OCI-LY7 (cell line): ENCODE results near the gene NOTCH2. TPM values are rescaled to one million over a fixed set of nuclear protein-coding genes. Genes with fewer than 3 reads are reported as not detected.
A peak's percentile ranks its signal among the peaks of the same experiment; 100 is the strongest.

Source experiments
- BruUV-seq: library from RNA; stranded (reverse); fragments of 400-500 nt; replicated peaks from 2 replicates; lab custom pipeline; 2021; lab: Mats Ljungman, UMichigan
- CTCF ChIA-PET: fragments of 300-600 bp; sonication (Branson Sonifier 250); formaldehyde crosslinking; loops from one replicate; lab custom pipeline; 2022; ENCODE audit warnings: antibody characterized with exemption; ENCODE audit not compliant: unreplicated experiment; lab: Charles Lee
- POLR2A ChIA-PET: fragments of 300-600 bp; sonication (Branson Sonifier 250); formaldehyde crosslinking; loops from one replicate; lab custom pipeline; 2022; ENCODE audit warnings: antibody characterized with exemption; lab: Charles Lee
- DNase-seq: peaks from one replicate; pipeline ENCODE4 v3.0.0-alpha.2; 2015; ENCODE audit warnings: low spot score
- H2AFZ ChIP-seq: fragments of 200-600 bp; sonication (generic), shearing (Covaris generic); 2 replicates; pipeline ENCODE4 v1.6.1; 2014; ENCODE audit warnings: mild to moderate bottlenecking, antibody characterized with exemption, low read length, moderate library complexity
- H3K27ac ChIP-seq: fragments of 200-600 bp; sonication (generic); 2 replicates; pipeline ENCODE4 v1.5.1; 2014; ENCODE audit warnings: mixed run types, low read depth, mild to moderate bottlenecking, moderate library complexity, low read length, inconsistent platforms; ENCODE audit not compliant: poor library complexity, severe bottlenecking
- H3K36me3 ChIP-seq: fragments of 200-600 bp; sonication (generic); 2 replicates; pipeline ENCODE4 v1.6.1; 2014; ENCODE audit warnings: mild to moderate bottlenecking, antibody characterized with exemption, low read length, moderate library complexity, mixed read lengths; ENCODE audit not compliant: insufficient read depth
- H3K4me1 ChIP-seq: fragments of 200-600 bp; sonication (generic); 2 replicates; pipeline ENCODE4 v1.5.1; 2014; ENCODE audit warnings: mild to moderate bottlenecking, low read length; ENCODE audit not compliant: insufficient read depth, poor library complexity, severe bottlenecking
- H3K4me2 ChIP-seq: fragments of 200-600 bp; sonication (generic); 2 replicates; pipeline ENCODE4 v1.6.1; 2014; ENCODE audit warnings: mild to moderate bottlenecking, low read length
- H3K4me3 ChIP-seq: fragments of 200-600 bp; sonication (generic); 2 replicates; pipeline ENCODE4 v1.5.1; 2014; ENCODE audit warnings: mild to moderate bottlenecking, low read depth, low read length; ENCODE audit not compliant: poor library complexity, severe bottlenecking
- H3K79me2 ChIP-seq: fragments of 200-600 bp; sonication (generic); 2 replicates; pipeline ENCODE4 v1.6.1; 2016; ENCODE audit warnings: low read depth, mild to moderate bottlenecking, low read length, moderate library complexity, mixed read lengths; ENCODE audit not compliant: insufficient read depth
- H3K9me2 ChIP-seq: fragments of 200-600 bp; sonication (generic); 2 replicates; pipeline ENCODE4 v1.6.1; 2016; ENCODE audit warnings: mild to moderate bottlenecking, low read length, mixed read lengths; ENCODE audit not compliant: insufficient read depth
- H3K9me3 ChIP-seq: fragments of 200-600 bp; sonication (generic); 2 replicates; pipeline ENCODE4 v1.6.1; 2014; ENCODE audit warnings: mild to moderate bottlenecking, mixed run types, low read length, mixed read lengths
- H4K20me1 ChIP-seq: fragments of 200-600 bp; sonication (generic); 2 replicates; pipeline ENCODE4 v1.6.1; 2014; ENCODE audit warnings: mild to moderate bottlenecking, antibody characterized with exemption, low read length, moderate library complexity, mixed read lengths; ENCODE audit not compliant: insufficient read depth
- EZH2phosphoT487 ChIP-seq: fragments of 200-600 bp; sonication (generic); IDR thresholded peaks from 2 replicates; pipeline ENCODE4 v1.6.1; 2018; ENCODE audit warnings: low read depth, borderline replicate concordance, mild to moderate bottlenecking, mixed run types, antibody characterized with exemption, low read length, moderate library complexity, mixed read lengths
- intact Hi-C: fragments of 100-400 bp; cut with micrococcal nuclease; formaldehyde crosslinking; loops from one replicate; pipeline ENCODE4 v1.10.0; 2022; ENCODE audit not compliant: unreplicated experiment
- total RNA-seq, 2 experiments: library from RNA; depleted of rRNA in 1 of 2; stranded (reverse); fragments of >200 nt in 1 of 2; shearing (Covaris generic) in 1 of 2; gene quantifications; 2 replicates each; pipeline ENCODE4 v1.2.3, GENCODE V29; 2014 to 2022
- TF ChIP-seq, protein P1 (sequence below): fragments of 200-600 bp; sonication (generic); conservative IDR thresholded peaks from 2 replicates; pipeline ENCODE4 v1.5.1; 2014; ENCODE audit warnings: mild to moderate bottlenecking, antibody characterized with exemption, low read length, moderate library complexity, mixed read lengths

Gene NOTCH2
- total RNA-seq, 2 experiments from 2014 or later, result 31.0 to 50.6 TPM

DNA sequence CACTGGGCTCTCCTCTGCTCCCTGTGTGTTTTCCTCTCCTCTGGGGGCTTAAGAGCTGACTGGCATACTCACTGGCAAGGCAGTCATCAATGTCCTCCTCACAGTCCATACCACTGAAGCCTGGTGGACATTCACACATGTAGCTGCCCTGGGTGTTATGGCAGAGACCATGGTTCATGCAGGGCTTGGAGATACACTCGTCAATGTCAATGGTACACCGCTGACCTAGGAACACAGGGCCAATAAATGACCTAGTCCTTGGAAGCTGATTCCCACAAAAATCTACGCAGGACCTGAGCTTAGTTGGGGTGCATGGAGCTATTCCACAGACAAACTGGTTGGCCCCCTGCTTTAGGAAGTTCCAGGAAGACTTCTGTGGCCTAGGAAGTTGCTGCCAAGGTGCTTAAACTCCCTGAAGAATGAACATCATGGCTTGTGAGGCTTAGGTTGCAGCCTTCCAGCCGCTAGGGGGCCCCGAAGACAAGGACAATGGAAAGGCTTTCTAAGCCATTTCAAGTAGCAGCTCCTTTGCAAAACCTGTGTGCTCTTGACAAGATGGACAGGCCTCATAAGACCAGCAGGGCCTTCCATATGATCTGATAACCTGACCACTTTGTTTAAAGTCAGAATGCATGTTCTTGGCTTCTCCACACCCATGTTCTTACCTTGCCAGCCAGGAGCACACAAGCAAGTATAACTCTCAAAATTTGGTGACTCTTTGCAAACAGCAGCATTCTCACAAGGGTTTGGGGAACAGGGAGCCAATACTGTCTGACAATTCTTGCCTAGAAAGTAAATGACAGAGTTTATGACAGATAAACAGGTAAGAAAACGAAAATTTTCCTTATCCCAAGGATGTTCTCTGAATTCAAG is 120.9 kb downstream of the NOTCH2 start:
- Histone ChIP-seq H3K27ac (no peak overlapping the region), H3K4me1 (no peaks in the 10 kb centered on the region), H3K4me2 (no peak overlapping the region), H4K20me1 (no peaks in the 10 kb centered on the region), H3K9me3 (no peaks in the 10 kb centered on the region), H2AFZ (no peak overlapping the region), H3K79me2 (no peaks in the 10 kb centered on the region), H3K36me3 (peaks cover 44% of the 10 kb centered on the region), H3K4me3 (no peak overlapping the region), H3K9me2 (no peaks in the 10 kb centered on the region)
- intact Hi-C loops, result loop anchor here (5.0 kb wide), 1 partner anchor 194 kb away; no protein-coding TSS in a partner anchor
- TF ChIP-seq, protein P1, sequence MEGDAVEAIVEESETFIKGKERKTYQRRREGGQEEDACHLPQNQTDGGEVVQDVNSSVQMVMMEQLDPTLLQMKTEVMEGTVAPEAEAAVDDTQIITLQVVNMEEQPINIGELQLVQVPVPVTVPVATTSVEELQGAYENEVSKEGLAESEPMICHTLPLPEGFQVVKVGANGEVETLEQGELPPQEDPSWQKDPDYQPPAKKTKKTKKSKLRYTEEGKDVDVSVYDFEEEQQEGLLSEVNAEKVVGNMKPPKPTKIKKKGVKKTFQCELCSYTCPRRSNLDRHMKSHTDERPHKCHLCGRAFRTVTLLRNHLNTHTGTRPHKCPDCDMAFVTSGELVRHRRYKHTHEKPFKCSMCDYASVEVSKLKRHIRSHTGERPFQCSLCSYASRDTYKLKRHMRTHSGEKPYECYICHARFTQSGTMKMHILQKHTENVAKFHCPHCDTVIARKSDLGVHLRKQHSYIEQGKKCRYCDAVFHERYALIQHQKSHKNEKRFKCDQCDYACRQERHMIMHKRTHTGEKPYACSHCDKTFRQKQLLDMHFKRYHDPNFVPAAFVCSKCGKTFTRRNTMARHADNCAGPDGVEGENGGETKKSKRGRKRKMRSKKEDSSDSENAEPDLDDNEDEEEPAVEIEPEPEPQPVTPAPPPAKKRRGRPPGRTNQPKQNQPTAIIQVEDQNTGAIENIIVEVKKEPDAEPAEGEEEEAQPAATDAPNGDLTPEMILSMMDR, result peak; percentile 98
- TF ChIP-seq EZH2phosphoT487, result no peak
- DNase-seq, result peak; percentile 81
- no TSS peak for BruUV-seq
- ChIA-PET POLR2A (no interaction called here), CTCF (no interaction called here)

DNA sequence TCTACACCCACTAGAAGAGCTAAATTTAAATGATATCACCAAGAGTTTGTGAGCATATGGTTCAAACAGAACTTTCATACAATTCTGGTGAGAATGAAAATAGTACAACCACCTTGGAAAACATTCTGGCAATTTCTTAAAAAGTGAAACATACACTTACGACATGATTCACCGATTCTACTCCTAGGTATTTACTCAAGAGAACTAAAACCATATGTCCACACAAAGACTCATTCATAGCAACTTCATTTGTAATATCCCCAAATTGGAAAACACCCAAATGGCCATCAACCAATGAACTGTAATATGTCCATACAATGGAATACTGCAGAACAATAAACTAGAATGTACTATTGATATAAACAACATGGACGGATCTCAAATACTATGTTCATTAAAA is 122.0 kb downstream of the NOTCH2 start:
- no peak for DNase-seq
- no peaks in the 10 kb centered on the region for H3K9me2 ChIP-seq
- H3K79me2 ChIP-seq, result no peaks in the 10 kb centered on the region
- H3K4me2 ChIP-seq, result no peak overlapping the region
- no peak overlapping the region for H3K27ac ChIP-seq
- intact Hi-C loops, result loop anchor here (5.0 kb wide), 1 partner anchor 195 kb away; no protein-coding TSS in a partner anchor
- no peaks in the 10 kb centered on the region for H3K9me3 ChIP-seq
- CTCF ChIA-PET, result no interaction called here
- H3K36me3 ChIP-seq, result peaks cover 35% of the 10 kb centered on the region
- no TSS peak for BruUV-seq
- no peak overlapping the region for H2AFZ ChIP-seq
- H3K4me3 ChIP-seq, result no peak overlapping the region
- H3K4me1 ChIP-seq, result no peaks in the 10 kb centered on the region
- H4K20me1 ChIP-seq, result no peaks in the 10 kb centered on the region
- TF ChIP-seq, protein P1, result no peak
- TF ChIP-seq EZH2phosphoT487, result no peak
- POLR2A ChIA-PET, result no interaction called here

DNA sequence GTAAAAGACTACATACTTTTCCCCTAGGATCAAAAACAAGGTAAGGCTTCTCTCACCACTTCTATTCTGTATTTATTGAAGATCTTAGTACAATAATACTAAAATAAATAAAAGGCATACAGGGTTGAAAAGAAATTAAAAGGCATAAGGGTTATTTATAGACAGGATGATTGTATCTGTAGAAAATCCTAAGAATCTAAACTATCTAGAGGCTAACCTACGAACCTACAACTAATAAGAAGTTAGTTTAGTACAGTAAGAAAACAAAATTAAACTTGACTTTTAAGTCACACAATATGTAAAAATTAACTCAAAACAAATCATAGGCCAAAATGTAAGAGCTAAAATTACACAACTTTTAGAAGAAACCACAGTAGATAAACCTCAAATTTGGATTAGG is 122.7 kb downstream of the NOTCH2 start:
- intact Hi-C loops, result loop anchor here (5.0 kb wide), 1 partner anchor 196 kb away; no protein-coding TSS in a partner anchor
- Histone ChIP-seq H3K79me2 (no peaks in the 10 kb centered on the region), H3K4me3 (no peak overlapping the region), H2AFZ (no peak overlapping the region), H3K27ac (no peak overlapping the region), H4K20me1 (no peaks in the 10 kb centered on the region), H3K4me2 (no peak overlapping the region), H3K36me3 (peaks cover 32% of the 10 kb centered on the region), H3K9me3 (no peaks in the 10 kb centered on the region), H3K4me1 (no peaks in the 10 kb centered on the region), H3K9me2 (no peaks in the 10 kb centered on the region)
- POLR2A ChIA-PET, result no interaction called here
- CTCF ChIA-PET, result no interaction called here
- TF ChIP-seq EZH2phosphoT487, result no peak
- TF ChIP-seq, protein P1, result no peak
- BruUV-seq, result no TSS peak
- no peak for DNase-seq
